ENCODE results near the gene OPTC.

The OPTC gene

GRCh38 chr1:203492748-203493130 lies 1.2 kb upstream of the OPTC start:
- TF ChIP-seq, protein P1, sequence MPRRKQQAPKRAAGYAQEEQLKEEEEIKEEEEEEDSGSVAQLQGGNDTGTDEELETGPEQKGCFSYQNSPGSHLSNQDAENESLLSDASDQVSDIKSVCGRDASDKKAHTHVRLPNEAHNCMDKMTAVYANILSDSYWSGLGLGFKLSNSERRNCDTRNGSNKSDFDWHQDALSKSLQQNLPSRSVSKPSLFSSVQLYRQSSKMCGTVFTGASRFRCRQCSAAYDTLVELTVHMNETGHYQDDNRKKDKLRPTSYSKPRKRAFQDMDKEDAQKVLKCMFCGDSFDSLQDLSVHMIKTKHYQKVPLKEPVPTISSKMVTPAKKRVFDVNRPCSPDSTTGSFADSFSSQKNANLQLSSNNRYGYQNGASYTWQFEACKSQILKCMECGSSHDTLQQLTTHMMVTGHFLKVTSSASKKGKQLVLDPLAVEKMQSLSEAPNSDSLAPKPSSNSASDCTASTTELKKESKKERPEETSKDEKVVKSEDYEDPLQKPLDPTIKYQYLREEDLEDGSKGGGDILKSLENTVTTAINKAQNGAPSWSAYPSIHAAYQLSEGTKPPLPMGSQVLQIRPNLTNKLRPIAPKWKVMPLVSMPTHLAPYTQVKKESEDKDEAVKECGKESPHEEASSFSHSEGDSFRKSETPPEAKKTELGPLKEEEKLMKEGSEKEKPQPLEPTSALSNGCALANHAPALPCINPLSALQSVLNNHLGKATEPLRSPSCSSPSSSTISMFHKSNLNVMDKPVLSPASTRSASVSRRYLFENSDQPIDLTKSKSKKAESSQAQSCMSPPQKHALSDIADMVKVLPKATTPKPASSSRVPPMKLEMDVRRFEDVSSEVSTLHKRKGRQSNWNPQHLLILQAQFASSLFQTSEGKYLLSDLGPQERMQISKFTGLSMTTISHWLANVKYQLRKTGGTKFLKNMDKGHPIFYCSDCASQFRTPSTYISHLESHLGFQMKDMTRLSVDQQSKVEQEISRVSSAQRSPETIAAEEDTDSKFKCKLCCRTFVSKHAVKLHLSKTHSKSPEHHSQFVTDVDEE (CRISPR knock-in tag; IDR thresholded peaks at IDR 0.05): no peak
- TF ChIP-seq BACH2 (CRISPR knock-in tag; IDR thresholded peaks at IDR 0.05; ENCODE audit: borderline replicate concordance) (no peak), ZNF8 (CRISPR knock-in tag; IDR thresholded peaks at IDR 0.05) (no peak), CSRNP3 (CRISPR knock-in tag; IDR thresholded peaks at IDR 0.05) (no peak), OSR1 (CRISPR knock-in tag; IDR thresholded peaks at IDR 0.05) (no peak), TOX (CRISPR knock-in tag; IDR thresholded peaks at IDR 0.05; ENCODE audit: borderline replicate concordance) (no peak), ZFP30 (CRISPR knock-in tag; IDR thresholded peaks at IDR 0.05) (no peak), GLIS3 (CRISPR knock-in tag; IDR thresholded peaks at IDR 0.05) (no peak), RARB (CRISPR knock-in tag; IDR thresholded peaks at IDR 0.05) (no peak), SNAI2 (CRISPR knock-in tag; IDR thresholded peaks at IDR 0.05) (no peak), PPARA (CRISPR knock-in tag; IDR thresholded peaks at IDR 0.05; ENCODE audit: borderline replicate concordance) (no peak), TCF4 (CRISPR knock-in tag; IDR thresholded peaks at IDR 0.05; ENCODE audit: borderline replicate concordance) (no peak)
- TF ChIP-seq, protein P2, sequence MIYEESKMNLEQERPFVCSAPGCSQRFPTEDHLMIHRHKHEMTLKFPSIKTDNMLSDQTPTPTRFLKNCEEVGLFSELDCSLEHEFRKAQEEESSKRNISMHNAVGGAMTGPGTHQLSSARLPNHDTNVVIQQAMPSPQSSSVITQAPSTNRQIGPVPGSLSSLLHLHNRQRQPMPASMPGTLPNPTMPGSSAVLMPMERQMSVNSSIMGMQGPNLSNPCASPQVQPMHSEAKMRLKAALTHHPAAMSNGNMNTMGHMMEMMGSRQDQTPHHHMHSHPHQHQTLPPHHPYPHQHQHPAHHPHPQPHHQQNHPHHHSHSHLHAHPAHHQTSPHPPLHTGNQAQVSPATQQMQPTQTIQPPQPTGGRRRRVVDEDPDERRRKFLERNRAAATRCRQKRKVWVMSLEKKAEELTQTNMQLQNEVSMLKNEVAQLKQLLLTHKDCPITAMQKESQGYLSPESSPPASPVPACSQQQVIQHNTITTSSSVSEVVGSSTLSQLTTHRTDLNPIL (CRISPR knock-in tag; IDR thresholded peaks at IDR 0.05; ENCODE audit: low read depth): no peak
- ATAC-seq: no peak

GRCh38 chr1:203495845-203496244 lies 1.9 kb downstream of the OPTC start:
- no peak for ATAC-seq
- no peak for TF ChIP-seq ZNF8 (CRISPR knock-in tag; IDR thresholded peaks at IDR 0.05)
- TF ChIP-seq ISL1 (CRISPR knock-in tag; IDR thresholded peaks at IDR 0.05): no peak

DNA sequence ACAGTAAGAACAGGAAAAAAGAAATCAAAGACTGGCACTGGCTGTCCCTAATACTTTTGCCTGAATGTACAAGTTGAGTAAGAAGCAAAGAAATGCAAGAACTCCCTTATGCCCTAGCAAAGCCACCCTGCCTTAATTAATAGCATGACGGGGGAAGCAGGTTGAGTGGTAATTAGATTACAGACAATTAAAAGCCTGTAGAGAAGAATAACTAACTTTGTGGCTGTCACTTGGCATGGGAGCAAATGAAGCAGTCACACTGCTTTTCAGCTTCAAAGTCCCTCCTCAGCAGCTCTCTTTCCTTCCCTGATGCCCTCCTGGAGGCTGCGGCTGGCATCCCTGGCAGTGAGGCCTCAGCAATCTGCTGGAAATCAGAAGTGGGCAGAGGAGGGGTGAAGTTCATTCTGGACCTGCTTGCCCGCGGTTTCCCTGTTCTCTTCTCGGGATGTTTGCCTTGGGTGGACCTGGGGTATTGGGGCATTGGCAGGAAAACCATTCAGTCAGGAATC lies 3.4 kb downstream of the OPTC start:
- no peak for ATAC-seq
- no peak for TF ChIP-seq GLIS3 (CRISPR knock-in tag; IDR thresholded peaks at IDR 0.05)
- no peak for TF ChIP-seq TOX (CRISPR knock-in tag; IDR thresholded peaks at IDR 0.05; ENCODE audit: borderline replicate concordance)
- no peak for TF ChIP-seq ZNF70 (CRISPR knock-in tag; IDR thresholded peaks at IDR 0.05)
- TF ChIP-seq POU6F1 (CRISPR knock-in tag; IDR thresholded peaks at IDR 0.05; ENCODE audit: borderline replicate concordance, low read depth): no peak
- TF ChIP-seq, protein P2 (CRISPR knock-in tag; IDR thresholded peaks at IDR 0.05; ENCODE audit: low read depth): no peak
- no peak for TF ChIP-seq ZC3H10 (CRISPR knock-in tag; IDR thresholded peaks at IDR 0.05)
- TF ChIP-seq ZNF565 (CRISPR knock-in tag; conservative IDR thresholded peaks at IDR 0.05; ENCODE audit: low read depth): no peak

DNA sequence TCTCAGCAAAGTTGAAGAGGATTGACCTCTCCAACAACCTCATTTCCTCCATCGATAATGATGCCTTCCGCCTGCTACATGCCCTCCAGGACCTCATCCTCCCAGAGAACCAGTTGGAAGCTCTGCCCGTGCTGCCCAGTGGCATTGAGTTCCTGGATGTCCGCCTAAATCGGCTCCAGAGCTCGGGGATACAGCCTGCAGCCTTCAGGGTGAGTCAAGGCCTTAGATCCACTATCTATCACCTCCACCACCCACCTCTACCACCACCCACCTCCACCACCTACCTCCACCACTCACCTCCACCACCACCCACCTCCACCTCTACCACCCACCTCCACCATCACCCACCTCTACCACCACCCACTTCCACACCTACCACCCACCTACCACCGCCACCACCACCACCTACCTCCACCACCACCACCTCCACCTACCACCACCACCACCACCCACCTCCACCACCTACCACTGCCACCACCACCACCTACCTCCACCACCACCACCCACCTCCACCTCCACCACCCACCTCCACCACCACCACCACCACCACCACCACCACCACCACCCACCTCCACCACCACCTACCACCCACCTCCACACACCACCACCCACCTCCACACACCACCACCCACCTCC lies 5.8 kb downstream of the OPTC start:
- TF ChIP-seq ARNTL (CRISPR knock-in tag; IDR thresholded peaks at IDR 0.05; ENCODE audit: borderline replicate concordance, low read depth) (no peak), TOX (CRISPR knock-in tag; IDR thresholded peaks at IDR 0.05; ENCODE audit: borderline replicate concordance) (no peak), ZC3H10 (CRISPR knock-in tag; IDR thresholded peaks at IDR 0.05) (no peak), OSR1 (CRISPR knock-in tag; IDR thresholded peaks at IDR 0.05) (no peak), ZNF70 (CRISPR knock-in tag; IDR thresholded peaks at IDR 0.05) (no peak), ZFP30 (CRISPR knock-in tag; IDR thresholded peaks at IDR 0.05) (no peak)
- no peak for ATAC-seq

All from SK-N-SH treated with all-trans-retinoic acid at 6 μM for 48 hours (cell line).